ENCODE measurements around the gene SPANXD.
"Not testable (repeated sequence)": the region's sequence is repeated elsewhere in the genome, so short reads cannot be mapped to it uniquely, and the experiment has no call there.

The SPANXD gene

GRCh38 chrX:141698639-141699038, at the start of gene SPANXD:
SPANXD (minus strand) TSS chrX:141698739; CDS start chrX:141698405, 334 bp downstream.
- not testable (repeated sequence) for DNase-seq (ENCODE audit: low spot score); FAIRE-seq

GRCh38 chrX:141742666-141743065, 44.1 kb upstream of the SPANXD start:
- no peak for FAIRE-seq
- no peak for DNase-seq (ENCODE audit: low spot score)

GRCh38 chrX:141736656-141737055, 38.1 kb upstream of the SPANXD start:
- no peak for FAIRE-seq

GRCh38 chrX:141733371-141733770, 34.8 kb upstream of the SPANXD start:
- FAIRE-seq = no peak

More at GRCh38 chrX:141736656-141737055, 38.1 kb upstream of the SPANXD start:
- no peak for DNase-seq (ENCODE audit: low spot score)

GRCh38 chrX:141732031-141732430, 33.5 kb upstream of the SPANXD start:
- FAIRE-seq (no peak), DNase-seq (ENCODE audit: low spot score) (no peak)

More at GRCh38 chrX:141733371-141733770, 34.8 kb upstream of the SPANXD start:
- no peak for DNase-seq (ENCODE audit: low spot score)

GRCh38 chrX:141724186-141724585, 25.6 kb upstream of the SPANXD start:
- FAIRE-seq (no peak), DNase-seq (ENCODE audit: low spot score) (no peak)

GRCh38 chrX:141714680-141715079, 16.1 kb upstream of the SPANXD start:
- DNase-seq (ENCODE audit: low spot score) = no peak
- no peak for FAIRE-seq

GRCh38 chrX:141701072-141701471, 2.5 kb upstream of the SPANXD start:
- FAIRE-seq = no peak
- DNase-seq (ENCODE audit: low spot score) = no peak

GRCh38 chrX:141673946-141674345, 24.6 kb downstream of the SPANXD start:
- FAIRE-seq (no peak), DNase-seq (ENCODE audit: low spot score) (no peak)

- DNase-seq (ENCODE audit: low spot score) = no peak
These were observed 28.9 kb downstream of the SPANXD start for GRCh38 chrX:141669689-141670088.

GRCh38 chrX:141668371-141668770, 30.2 kb downstream of the SPANXD start:
- DNase-seq (ENCODE audit: low spot score) (no peak), FAIRE-seq (no peak)

More at GRCh38 chrX:141669689-141670088, 28.9 kb downstream of the SPANXD start:
- FAIRE-seq = no peak

- no peak for FAIRE-seq
These were observed 35.8 kb downstream of the SPANXD start for GRCh38 chrX:141662781-141663180.

GRCh38 chrX:141652286-141652685, 46.3 kb downstream of the SPANXD start:
- no peak for FAIRE-seq
- no peak for DNase-seq (ENCODE audit: low spot score)

More at GRCh38 chrX:141662781-141663180, 35.8 kb downstream of the SPANXD start:
- DNase-seq (ENCODE audit: low spot score) = no peak

Measured in RCC 7860 (cell line).